HG02884 (cell line): ENCODE measurements around the gene S100P.
"Not testable (repeated sequence)": the region's sequence is repeated elsewhere in the genome, so short reads cannot be mapped to it uniquely, and the experiment has no call there.

Experiments
- ATAC-seq: cut with Tn5 transposase; IDR thresholded peaks from one replicate; pipeline ENCODE4 v1.9.1; 2021; ENCODE audit warnings: mild to moderate bottlenecking, moderate library complexity; ENCODE audit not compliant: unreplicated experiment

S100P gene

DNA sequence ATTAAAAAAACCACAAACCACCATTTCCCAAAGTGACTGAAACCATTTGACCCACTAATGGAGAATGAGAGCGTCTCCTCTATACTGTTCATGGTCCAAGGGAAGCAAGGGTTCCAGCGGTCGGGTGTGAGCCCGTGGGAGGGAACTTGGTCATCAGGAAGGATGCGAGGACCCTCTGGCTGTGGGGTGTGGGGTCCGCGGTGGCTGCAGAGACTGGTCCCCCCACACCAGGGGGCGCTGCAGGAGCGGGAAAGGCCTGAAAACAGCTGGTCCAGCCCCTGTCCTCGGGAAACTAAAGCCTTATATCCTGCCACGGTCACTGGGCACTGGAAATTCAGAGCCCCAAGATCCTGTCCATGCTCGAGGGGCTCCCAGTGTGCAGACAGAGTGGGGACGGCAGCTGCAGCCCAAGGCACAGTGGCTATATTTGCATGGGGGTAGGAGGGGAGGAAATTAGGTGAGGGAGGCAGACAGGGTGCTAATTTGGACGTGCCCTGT, 26.6 kb downstream of the S100P start:
- ATAC-seq, result no peak

DNA sequence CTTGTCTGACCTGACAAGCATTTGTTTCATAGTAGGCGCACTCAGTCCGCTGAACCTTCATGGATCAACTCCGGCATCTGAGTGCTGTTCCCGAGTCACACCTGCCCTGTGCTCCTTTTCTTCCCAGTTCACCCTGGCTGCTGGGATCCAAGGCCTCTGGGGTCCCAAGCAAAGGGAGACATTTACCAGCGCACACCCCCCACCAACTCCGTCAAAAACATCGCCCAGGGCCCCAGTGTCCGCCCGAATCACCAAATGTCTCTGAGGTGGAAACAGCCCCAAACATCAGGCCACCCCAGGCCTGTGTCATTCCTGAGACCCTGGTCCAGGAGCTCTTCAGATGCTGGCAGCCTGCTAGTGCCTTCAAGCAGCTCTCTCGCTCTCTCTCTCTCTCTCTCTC, 27.4 kb downstream of the S100P start:
- no peak for ATAC-seq

DNA sequence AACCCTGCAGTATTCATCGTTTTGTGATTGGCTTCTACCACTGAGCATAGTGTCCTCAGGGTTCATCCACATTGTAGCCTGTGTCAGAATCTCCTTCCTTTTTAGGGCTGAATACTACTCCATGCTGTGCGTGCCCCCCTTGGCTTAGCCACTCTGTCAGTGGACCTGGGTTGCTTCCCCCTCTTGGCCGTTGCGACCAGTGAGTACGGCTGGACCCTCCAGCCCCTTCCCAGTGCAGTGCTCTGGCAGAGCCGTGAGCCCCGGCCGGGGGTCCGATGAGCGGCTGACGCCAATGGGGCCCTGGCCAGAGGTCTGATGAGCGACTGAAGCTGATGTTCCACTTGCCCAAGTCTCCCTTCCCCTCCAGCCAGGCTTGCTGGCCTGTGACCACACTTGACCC, 29.2 kb downstream of the S100P start:
- no peak for ATAC-seq

DNA sequence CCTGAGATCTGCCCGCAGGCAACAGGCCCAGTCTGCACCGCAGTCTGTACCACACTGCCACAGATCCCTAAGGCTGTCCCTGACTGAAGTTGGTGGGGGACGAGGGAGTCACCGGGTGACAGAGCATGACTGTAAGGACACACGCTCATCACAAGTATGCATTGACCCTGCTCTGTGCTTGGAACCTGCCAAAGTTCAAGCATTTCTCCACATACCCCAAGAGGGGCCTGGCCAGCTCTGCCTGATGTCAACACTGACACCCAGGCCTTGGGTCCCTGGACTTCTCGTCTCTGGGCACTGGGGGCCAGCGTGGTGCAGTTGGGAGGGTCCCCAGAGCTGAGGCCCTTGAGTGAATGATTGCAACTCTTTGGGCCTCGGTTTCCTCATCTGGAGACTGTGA, 30.2 kb downstream of the S100P start:
- ATAC-seq, result no peak

DNA sequence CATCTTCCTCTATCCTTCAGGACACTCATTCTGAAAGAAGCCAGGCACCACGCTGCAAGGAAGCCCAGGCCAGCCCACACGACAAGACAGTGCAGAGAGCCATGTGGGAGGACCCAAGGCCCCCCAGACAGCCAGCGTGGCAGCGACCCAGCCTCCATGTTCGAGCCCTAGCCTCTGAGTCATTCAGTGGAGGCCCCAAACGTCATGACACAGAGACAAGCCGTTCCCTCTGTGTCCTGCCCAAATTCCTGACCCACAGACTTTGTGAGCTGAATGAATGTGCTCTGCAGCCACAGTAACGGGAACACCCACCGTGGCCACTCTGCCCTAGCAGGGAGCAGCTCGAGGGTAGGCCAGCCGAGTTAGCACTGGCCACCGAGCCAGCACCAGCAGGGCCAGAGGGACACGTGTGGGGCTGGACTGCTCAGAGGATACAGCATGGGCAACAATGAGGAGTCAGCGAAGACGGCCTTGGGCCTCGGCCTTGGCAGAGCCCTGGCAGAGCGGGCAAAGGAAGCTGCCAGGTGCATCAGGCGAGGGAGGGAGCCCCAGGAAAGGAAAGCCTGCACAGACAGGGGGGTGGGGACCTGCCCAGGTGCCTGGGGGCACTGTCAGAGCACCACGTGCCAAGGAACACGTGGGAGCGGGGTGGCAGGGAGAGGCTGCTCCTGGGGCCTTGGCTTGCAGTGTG, 30.9 kb downstream of the S100P start:
- no peak for ATAC-seq

DNA sequence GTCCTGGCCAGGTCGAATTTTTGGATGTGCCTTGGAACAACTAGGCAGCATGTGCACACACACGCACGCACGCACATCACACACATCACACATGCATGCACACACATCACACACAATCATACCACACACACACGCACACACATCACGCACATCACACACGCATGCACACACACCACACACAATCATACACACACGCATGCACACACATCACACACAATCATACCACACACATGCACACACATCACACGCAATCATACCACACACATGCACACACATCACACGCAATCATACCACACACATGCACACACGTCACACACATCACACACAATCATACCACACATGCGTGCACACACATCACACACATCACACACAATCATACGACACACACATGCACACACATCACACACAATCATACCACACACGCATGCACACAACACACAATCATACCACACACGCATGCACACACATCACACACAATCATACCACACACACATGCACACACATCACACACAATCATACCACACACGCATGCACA, 31.8 kb downstream of the S100P start:
- ATAC-seq, result not testable (repeated sequence)

DNA sequence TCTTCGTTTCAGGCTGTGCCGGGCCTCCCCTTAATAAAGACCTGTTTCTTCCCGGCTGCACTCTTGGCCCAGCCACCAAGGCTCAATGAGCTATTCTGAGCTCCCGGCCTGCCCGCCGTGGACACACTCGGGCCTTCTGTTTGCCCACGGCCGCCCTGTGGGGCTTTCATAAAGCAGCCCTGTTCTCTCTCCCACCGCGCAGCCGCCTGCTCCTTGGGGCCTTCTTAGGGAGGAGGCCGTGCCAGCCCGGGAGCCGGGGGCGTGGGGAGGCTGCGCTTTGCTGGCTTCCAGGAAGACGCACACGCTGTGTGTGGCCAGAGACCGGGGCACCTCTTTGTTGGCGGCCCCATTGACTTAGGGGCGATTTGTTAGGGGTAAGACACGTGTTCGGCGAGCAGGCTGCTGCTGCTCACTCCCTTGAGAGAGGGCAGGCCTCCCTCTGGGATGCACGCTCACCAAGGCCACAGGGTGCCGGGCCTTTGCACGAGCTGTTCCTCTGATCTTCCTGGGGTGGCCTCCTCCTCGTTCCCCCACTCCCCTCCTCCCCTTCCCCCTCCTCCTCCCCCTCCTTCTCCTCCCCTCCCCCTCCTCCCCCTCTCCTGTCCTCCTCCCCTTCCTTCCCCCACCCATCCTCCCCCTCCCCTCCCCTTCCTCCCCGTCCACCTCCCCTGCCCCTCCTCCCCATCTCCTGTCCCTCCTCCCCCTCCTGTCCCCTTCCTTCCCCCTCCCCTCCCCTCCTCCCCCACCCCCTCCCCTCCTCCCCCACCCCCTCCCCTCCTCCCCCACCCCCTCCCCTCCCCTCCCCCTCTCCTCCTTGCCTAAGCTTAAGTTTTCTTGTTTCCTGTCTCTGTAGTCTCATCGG, 33.6 kb downstream of the S100P start:
- ATAC-seq, result no peak

DNA sequence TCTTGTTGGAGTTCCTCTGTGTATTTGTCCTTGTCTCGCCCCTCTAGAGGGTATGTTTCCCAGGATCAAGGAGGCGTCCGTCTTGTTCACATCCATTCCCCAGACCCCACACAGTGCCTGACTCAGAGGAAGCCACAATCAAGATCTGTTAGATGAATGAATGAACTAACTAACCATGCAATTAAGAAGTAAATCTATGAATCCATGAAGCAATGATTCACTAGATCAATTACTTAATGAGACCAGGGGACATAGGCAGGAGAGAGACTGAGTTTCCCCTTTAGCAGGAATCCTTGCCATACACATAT, 34.2 kb downstream of the S100P start:
- ATAC-seq, result no peak

DNA sequence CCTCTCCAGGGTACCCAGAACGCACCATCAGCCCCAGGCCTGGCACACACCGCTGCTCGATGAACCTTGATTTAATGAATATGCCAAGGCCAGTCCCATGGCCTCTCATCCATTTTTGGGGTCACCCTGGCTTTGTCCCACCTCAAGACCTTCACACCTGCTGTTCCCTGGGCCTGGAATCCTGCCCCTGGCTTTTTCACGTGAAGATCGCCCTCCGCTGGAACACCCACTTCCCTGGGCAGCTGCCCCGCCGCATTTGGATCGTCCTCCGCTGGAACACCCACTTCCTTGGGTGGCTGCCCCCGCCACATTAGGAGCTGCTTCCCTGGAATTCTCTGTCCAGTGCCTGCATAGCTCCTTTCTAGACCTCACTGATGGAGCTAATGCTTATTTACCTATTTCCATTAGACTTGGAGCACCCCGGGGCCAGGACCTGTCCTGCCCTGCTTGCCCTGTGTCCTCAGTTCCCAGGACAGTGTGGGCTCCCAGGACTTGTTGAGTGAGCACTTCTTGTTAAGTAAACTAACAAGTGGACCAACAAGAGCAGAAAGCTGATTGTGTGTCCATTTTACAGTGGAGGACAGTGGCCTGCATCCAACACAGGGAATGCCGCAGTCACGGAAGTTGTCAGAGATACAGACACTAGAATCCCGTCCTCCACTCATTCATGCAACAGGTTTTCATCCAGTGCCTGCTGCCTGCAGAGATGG, 34.8 kb downstream of the S100P start:
- ATAC-seq, result no peak

DNA sequence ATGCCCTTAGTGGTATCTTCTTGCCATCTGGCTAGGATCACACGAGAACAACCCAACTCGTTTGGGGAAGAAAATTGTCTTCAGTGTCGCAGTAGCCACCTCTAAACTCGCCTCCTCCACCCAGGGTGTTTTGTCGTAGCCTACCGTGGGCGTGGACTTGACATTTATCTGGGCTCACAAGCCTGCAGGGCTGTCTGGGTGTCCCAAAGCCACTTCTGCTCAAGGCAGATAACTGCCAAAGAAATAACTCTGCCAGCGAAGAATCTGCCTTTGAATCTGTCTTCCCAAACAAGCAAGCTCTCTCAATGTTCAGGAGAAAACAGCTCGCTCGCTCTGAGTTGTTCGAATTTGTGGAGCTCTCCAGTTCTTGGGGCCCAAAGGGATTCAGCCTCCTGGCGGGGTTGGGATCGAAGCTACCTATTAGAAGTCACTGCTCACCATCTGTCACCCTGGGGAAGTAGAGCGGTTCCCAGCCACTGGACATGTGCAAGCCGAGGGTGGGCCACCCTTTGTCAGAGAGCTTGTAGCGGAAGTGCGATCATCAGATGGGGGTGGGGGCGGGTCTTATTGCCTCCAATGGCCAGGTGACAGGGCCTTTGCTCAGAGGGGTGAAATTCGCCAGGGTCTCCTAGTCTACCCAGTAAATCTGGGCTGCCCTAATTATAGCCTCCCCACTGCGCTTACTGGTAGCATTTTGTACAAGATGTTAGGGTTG, 37.1 kb downstream of the S100P start:
- no peak for ATAC-seq

DNA sequence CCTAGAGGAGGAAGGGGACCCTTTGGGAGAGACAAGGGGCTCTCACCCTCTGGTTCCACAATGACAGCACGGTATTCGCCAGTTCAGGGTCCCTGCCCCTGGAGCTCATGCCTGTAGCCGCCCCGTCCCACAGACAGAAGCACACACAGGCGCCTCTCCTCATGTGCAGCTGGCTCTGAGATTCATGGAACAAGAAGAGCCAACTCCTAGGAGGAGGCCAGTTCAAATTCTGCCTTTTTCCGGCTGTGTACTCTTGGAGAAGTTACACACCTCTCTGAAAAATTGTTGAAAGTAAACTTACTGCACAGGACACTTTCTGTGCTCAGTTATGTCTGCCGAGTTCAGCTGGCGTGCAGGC, 37.6 kb downstream of the S100P start:
- ATAC-seq, result no peak

DNA sequence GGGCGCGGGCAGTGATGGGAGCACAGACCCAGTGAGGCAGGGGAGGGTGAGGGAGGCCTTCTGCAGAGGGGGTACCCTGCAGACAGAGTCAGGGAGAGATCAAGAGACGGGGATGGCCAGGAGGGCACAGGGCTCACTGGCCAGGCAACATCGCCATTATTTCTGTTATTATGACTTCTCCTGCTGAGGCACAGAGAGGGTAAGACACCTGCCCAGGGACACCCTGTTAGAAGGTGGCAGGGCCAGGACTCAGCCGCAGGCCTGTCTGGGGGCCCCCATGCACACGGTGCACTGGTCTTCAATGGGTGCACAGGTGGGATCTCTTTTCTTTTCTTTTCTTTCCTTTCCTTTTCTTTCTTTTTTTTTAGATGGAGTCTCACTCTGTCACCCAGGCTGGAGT, 38.1 kb downstream of the S100P start:
- ATAC-seq, result no peak

DNA sequence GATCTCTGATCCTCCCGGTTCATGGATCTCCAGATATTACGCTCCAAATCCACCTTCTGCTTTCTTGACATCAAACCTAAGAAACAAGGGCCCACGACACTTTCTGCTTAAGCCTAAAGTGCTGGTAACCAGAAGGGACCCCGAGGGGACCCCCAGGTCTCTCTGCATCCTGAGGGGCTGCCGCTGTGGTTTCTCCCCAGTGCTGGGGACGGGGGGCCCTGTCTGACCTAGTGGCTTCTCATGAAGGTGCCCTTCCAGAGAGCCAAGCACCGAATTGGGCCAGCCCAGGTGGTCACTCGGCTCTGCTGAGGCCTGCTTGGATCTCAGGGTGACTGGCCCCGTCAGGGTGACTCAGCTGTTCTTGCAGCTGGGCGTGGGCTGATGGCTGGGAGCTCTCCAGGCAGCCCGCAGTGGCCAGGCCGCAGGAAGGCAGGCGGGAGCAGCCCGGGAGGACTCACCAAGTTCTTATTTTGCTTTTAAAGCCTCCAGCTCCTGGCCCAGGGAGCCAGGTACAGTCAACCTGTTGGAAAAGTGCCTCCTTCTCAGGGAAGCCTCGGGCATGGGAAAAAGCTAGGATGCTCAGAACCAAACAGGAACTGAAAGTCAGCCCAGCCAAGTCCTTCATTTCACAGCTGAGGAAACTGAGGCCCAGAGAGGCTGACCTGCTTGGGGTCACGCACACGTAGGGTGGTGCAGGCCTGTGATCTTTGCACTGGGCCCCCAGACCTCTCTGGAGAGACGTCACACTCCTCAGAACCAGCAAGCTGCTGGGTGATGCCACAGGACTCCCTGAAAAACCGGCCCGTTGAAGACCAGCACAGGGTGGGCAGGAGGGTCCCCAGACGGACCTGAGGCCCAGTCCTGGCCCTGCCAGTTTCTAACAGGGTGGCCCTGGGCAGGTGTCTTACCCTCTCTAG, 39.0 kb downstream of the S100P start:
- no peak for ATAC-seq

DNA sequence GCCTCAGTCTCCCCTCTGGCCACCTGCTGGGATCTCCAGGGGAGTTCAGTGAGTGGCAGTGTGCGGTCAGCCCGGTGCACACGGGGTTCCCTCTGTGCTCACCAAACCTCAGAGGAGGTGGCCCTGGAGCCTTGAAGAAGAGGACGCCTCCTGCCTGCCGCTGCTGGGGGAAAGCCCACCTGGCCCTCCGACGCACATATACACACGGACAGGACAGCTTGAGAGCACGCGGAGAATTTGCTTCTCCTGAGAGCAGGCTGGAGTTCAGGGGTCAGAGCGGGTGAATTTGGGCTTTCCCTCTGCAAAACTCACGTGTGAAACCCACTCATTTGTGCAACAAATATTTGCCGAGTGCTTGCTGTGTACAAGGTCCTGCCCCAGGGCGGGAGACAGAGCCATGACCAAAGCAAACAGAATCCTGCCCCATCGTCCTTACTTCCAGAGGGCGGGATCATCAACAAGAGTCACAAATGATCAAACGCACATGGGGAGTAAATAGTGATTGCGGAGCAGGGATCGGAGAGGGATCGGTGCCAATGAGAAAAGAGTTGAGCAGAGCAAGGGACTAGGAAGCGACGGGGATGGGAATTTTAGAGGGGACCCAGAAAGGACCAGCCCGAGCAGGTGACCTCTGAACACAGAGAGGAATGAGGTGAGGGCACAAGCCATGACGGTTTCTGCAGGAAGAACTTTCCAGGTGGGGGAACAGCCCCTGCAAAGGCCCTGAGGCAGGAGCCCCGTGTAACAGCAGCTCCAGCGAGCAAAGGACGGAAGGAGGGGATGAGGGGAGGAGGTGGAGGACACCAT, 39.9 kb downstream of the S100P start:
- ATAC-seq, result no peak

DNA sequence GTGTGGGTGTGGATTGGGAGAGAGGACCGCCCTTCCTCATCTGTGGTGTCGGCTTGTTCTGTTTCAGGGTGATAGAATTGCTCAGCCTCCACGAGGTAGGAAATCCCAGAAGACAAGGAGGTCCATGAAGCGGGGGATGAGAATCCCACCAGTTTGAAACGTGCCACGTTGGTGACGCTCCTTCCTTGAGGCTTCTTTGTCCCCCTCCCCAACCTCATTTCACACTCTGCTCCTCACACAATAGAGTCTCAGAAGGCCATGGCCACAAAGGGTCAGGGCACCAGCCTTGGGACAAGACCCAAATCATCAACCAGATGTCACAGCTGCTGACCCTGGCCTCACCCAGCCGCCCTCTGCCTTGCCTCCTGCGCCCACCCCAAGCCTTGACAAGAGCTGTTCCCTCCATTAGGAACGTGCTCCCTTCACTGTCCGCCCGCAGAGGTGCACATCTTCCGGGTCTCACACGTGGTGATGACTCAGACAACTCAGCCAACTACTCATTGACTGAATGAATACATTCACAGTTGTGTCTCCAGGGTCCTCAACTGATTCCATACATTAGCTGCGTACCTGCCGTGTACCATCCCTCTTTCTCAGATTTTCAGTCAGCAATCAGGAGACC, 40.6 kb downstream of the S100P start:
- no peak for ATAC-seq

DNA sequence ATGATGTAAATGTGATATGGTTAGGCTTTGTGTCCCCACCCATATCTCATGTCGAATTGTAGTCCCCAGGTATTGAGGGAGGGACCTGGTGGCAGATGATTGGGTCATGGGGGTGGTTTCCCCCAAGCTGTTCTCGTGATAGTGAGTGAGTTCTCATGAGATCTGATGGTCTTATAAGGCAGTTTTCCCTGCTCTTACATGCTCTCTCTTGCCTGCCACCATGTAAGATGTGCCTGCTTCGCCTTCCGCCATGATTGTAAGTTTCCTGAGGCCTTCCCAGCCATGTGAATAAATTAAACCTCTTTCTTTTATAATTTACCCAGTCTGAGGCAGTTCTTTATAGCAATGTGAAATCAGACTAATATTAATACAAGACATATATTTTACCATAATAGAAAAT, 46.2 kb downstream of the S100P start:
- ATAC-seq, result no peak

DNA sequence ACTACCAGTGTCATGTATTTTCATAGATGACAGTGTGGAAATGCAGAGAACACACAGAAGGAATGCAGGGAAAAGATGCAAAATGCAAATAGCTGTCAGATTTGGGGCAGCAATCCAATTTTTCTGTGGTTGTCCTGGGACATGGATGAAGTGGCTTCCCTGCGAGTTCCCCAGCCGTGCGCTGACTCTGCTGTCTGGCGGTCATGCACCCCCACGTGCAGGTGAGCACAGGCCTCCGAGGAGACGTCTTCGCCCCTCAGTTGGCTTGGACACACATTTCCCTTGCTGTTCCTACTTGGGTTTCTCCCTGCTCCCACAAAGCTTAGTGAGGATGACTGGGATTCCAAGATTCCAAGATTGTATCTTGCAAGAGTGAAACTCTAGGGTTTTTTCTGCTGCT, 46.7 kb downstream of the S100P start:
- no peak for ATAC-seq

DNA sequence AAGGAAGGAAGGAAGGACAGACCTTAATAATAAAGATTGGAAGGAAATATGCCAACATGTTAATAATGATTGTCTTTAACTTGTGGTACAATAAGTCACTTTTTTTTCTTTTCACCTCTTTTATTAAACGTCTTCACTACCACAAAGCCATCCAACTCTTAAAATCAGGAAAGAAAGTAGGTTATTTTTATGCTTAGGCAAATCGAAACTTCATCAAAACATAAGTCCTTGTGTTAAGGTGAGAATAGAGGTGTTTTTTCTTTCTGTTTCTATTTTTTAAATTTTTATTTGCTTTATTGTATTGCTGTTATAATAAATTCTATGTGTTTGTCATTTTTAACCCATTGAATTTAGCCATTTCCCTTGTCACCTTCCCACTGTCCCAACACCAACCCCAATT, 48.8 kb downstream of the S100P start:
- no peak for ATAC-seq

DNA sequence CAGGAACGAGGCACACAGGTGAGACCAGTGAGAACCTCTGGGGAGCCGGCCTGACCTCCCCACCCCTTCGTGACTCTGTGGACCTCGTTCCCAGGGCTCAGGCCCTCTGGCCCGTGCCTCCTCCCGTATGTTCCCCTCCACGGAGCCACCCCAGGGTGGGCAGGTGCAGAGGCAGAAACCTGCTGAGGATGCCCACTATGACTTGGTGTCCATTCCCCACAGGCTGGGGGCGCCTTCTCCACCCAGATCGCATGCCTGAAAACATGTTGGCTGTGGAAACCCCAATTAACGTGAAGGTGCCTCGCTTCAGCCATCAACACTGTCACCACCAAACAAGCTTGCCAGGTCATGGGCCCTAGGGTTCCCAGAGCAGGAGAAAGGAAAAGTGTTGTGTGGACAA, 49.3 kb downstream of the S100P start:
- ATAC-seq, result no peak
